Measurements from ENCODE around the gene CD58. TPM values are rescaled to one million over a fixed set of nuclear protein-coding genes. Genes with fewer than 3 reads are reported as not detected.

The CD58 gene
- polyA plus RNA-seq, 6 donors from 2014 or later = 8.6 to 14.7 (median 9.9) TPM

- DNase-seq = no peak
- peaks cover 0 to under 1% (median under 1%) of the 10 kb centered on the region in 3 donors for H3K4me1 Mint-ChIP-seq
- H3K4me3 Mint-ChIP-seq = no peak overlapping the region
- H3K9me3 Mint-ChIP-seq = no peaks in the 10 kb centered on the region
- no peak for ATAC-seq (ENCODE audit: low read depth in 2 of 2)
- no peak overlapping the region for H3K27ac Mint-ChIP-seq
- H3K36me3 Mint-ChIP-seq = no peaks in the 10 kb centered on the region
- no peaks in the 10 kb centered on the region for H3K27me3 Mint-ChIP-seq
These were observed 77.1 kb downstream of the CD58 start for GRCh38 chr1:116493484-116494352.

GRCh38 chr1:116493036-116493435 lies 77.8 kb downstream of the CD58 start:
- no peak for DNase-seq

GRCh38 chr1:116492358-116492811 lies 78.4 kb downstream of the CD58 start:
- H3K27me3 Mint-ChIP-seq = no peaks in the 10 kb centered on the region
- H3K4me3 Mint-ChIP-seq = no peak overlapping the region
- DNase-seq (no peak), ATAC-seq (ENCODE audit: low read depth in 2 of 2) (no peak)
- no peaks in the 10 kb centered on the region for H3K4me1 Mint-ChIP-seq
- H3K27ac Mint-ChIP-seq = peak overlapping the region in 1 of 6 donors; percentile 14
- H3K9me3 Mint-ChIP-seq = no peaks in the 10 kb centered on the region
- H3K36me3 Mint-ChIP-seq = no peaks in the 10 kb centered on the region

More at GRCh38 chr1:116493036-116493435, 77.8 kb downstream of the CD58 start:
- H3K4me1 Mint-ChIP-seq = no peaks in the 10 kb centered on the region
- H3K9me3 Mint-ChIP-seq = no peaks in the 10 kb centered on the region
- no peaks in the 10 kb centered on the region for H3K27me3 Mint-ChIP-seq
- no peak overlapping the region for H3K27ac Mint-ChIP-seq
- H3K36me3 Mint-ChIP-seq = no peaks in the 10 kb centered on the region
- no peak for ATAC-seq (ENCODE audit: low read depth in 2 of 2)
- H3K4me3 Mint-ChIP-seq = no peak overlapping the region

GRCh38 chr1:116491700-116492357 lies 79.0 kb downstream of the CD58 start:
- Mint-ChIP-seq H3K4me3 (no peak overlapping the region), H3K27me3 (no peaks in the 10 kb centered on the region), H3K4me1 (no peaks in the 10 kb centered on the region), H3K36me3 (no peaks in the 10 kb centered on the region), H3K9me3 (no peaks in the 10 kb centered on the region), H3K27ac (no peak overlapping the region)
- no peak for ATAC-seq (ENCODE audit: low read depth in 2 of 2)
- no peak for DNase-seq

- no peak for DNase-seq
- Mint-ChIP-seq H3K27ac (no peak overlapping the region), H3K4me1 (no peaks in the 10 kb centered on the region), H3K9me3 (no peaks in the 10 kb centered on the region), H3K4me3 (no peak overlapping the region), H3K27me3 (no peaks in the 10 kb centered on the region), H3K36me3 (no peaks in the 10 kb centered on the region)
- no peak for ATAC-seq (ENCODE audit: low read depth in 2 of 2)
These were observed 80.2 kb downstream of the CD58 start for GRCh38 chr1:116490588-116490987.

- no peaks in the 10 kb centered on the region for H3K36me3 Mint-ChIP-seq
- no peak overlapping the region for H3K4me3 Mint-ChIP-seq
- no peak overlapping the region for H3K27ac Mint-ChIP-seq
- no peaks in the 10 kb centered on the region for H3K4me1 Mint-ChIP-seq
- DNase-seq (no peak), ATAC-seq (ENCODE audit: low read depth in 2 of 2) (no peak)
- no peaks in the 10 kb centered on the region for H3K27me3 Mint-ChIP-seq
- H3K9me3 Mint-ChIP-seq = no peaks in the 10 kb centered on the region
These were observed 81.6 kb downstream of the CD58 start for GRCh38 chr1:116489231-116489697.

- no peaks in the 10 kb centered on the region for H3K4me1 Mint-ChIP-seq
- peak overlapping the region in 1 of 6 donors; percentile 33 for H3K27ac Mint-ChIP-seq
These were observed 82.8 kb downstream of the CD58 start for GRCh38 chr1:116488071-116488470.

GRCh38 chr1:116487583-116487982 lies 83.2 kb downstream of the CD58 start:
- Mint-ChIP-seq H3K9me3 (no peaks in the 10 kb centered on the region), H3K27me3 (no peaks in the 10 kb centered on the region), H3K27ac (no peak overlapping the region), H3K36me3 (no peaks in the 10 kb centered on the region), H3K4me1 (no peaks in the 10 kb centered on the region), H3K4me3 (no peak overlapping the region)
- no peak for ATAC-seq (ENCODE audit: low read depth in 2 of 2)
- no peak for DNase-seq

More at GRCh38 chr1:116488071-116488470, 82.8 kb downstream of the CD58 start:
- H3K4me3 Mint-ChIP-seq = no peak overlapping the region
- DNase-seq (no peak), ATAC-seq (ENCODE audit: low read depth in 2 of 2) (no peak)
- H3K27me3 Mint-ChIP-seq = no peaks in the 10 kb centered on the region
- H3K9me3 Mint-ChIP-seq = no peaks in the 10 kb centered on the region
- H3K36me3 Mint-ChIP-seq = no peaks in the 10 kb centered on the region

GRCh38 chr1:116487031-116487430 lies 83.8 kb downstream of the CD58 start:
- Mint-ChIP-seq H3K36me3 (no peaks in the 10 kb centered on the region), H3K27me3 (no peaks in the 10 kb centered on the region), H3K4me3 (no peak overlapping the region), H3K27ac (no peak overlapping the region), H3K4me1 (no peaks in the 10 kb centered on the region), H3K9me3 (no peaks in the 10 kb centered on the region)
- DNase-seq (no peak), ATAC-seq (ENCODE audit: low read depth in 2 of 2) (no peak)

- Mint-ChIP-seq H3K36me3 (no peaks in the 10 kb centered on the region), H3K27ac (no peak overlapping the region), H3K4me3 (no peak overlapping the region), H3K9me3 (no peaks in the 10 kb centered on the region), H3K4me1 (no peaks in the 10 kb centered on the region), H3K27me3 (no peaks in the 10 kb centered on the region)
- no peak for ATAC-seq (ENCODE audit: low read depth in 2 of 2)
- no peak for DNase-seq
These were observed 84.4 kb downstream of the CD58 start for GRCh38 chr1:116486424-116486823.

GRCh38 chr1:116485976-116486375 lies 84.8 kb downstream of the CD58 start:
- H3K27me3 Mint-ChIP-seq = no peaks in the 10 kb centered on the region
- H3K4me1 Mint-ChIP-seq = no peaks in the 10 kb centered on the region
- DNase-seq (no peak), ATAC-seq (ENCODE audit: low read depth in 2 of 2) (no peak)
- H3K36me3 Mint-ChIP-seq = no peaks in the 10 kb centered on the region
- H3K9me3 Mint-ChIP-seq = no peaks in the 10 kb centered on the region
- no peak overlapping the region for H3K27ac Mint-ChIP-seq
- no peak overlapping the region for H3K4me3 Mint-ChIP-seq

GRCh38 chr1:116485071-116485735 lies 85.6 kb downstream of the CD58 start:
- DNase-seq = peak; percentile 61
- peak; percentile 82 to 94 for ATAC-seq (ENCODE audit: low read depth in 2 of 2)
- Mint-ChIP-seq H3K36me3 (no peaks in the 10 kb centered on the region), H3K9me3 (no peaks in the 10 kb centered on the region), H3K27ac (no peak overlapping the region), H3K4me3 (no peak overlapping the region), H3K27me3 (no peaks in the 10 kb centered on the region), H3K4me1 (no peaks in the 10 kb centered on the region)

GRCh38 chr1:116483481-116484309 lies 87.1 kb downstream of the CD58 start:
- H3K4me3 Mint-ChIP-seq = no peak overlapping the region
- ATAC-seq (ENCODE audit: low read depth in 2 of 2) = no peak
- H3K4me1 Mint-ChIP-seq = no peaks in the 10 kb centered on the region
- no peak for DNase-seq
- H3K27ac Mint-ChIP-seq = no peak overlapping the region
- H3K36me3 Mint-ChIP-seq = no peaks in the 10 kb centered on the region
- no peaks in the 10 kb centered on the region for H3K27me3 Mint-ChIP-seq
- no peaks in the 10 kb centered on the region for H3K9me3 Mint-ChIP-seq
